Neural cell (in vitro differentiated cells): ENCODE results near the gene MYORG. TPM values are rescaled to one million over a fixed set of nuclear protein-coding genes. Genes with fewer than 3 reads are reported as not detected.
A peak's percentile ranks its signal among the peaks of the same experiment; 100 is the strongest.

Source experiments
- H2AFZ ChIP-seq: fragments of 200-600, 300-800 bp; sonication (generic), shearing (Covaris generic); 2 replicates; pipeline ENCODE4 v1.6.0; 2014; ENCODE audit warnings: low read depth, mild to moderate bottlenecking, antibody characterized with exemption, low read length, moderate library complexity
- H3F3A ChIP-seq: fragments of 200-600 bp; shearing (Covaris generic); 2 replicates; pipeline ENCODE4 v1.6.1; 2016; ENCODE audit warnings: mild to moderate bottlenecking, moderate library complexity, mixed read lengths, antibody characterized with exemption, low read length; ENCODE audit not compliant: insufficient read depth, poor library complexity, severe bottlenecking
- H3K27ac ChIP-seq: fragments of 200-600, 300-800 bp; sonication (generic), shearing (Covaris generic); 2 replicates; pipeline ENCODE4 v1.5.1; 2014; ENCODE audit warnings: mild to moderate bottlenecking, low read length, moderate library complexity
- H3K27me3 ChIP-seq: fragments of 300-800, 200-600 bp; sonication (generic), shearing (Covaris generic); 2 replicates; pipeline ENCODE4 v1.6.0; 2014; ENCODE audit warnings: mild to moderate bottlenecking, low read depth, low read length, moderate library complexity; ENCODE audit not compliant: insufficient read depth
- H3K36me3 ChIP-seq: fragments of 300-800, 200-600 bp; sonication (generic), shearing (Covaris generic); 2 replicates; pipeline ENCODE4 v1.5.1; 2014; ENCODE audit warnings: mild to moderate bottlenecking, antibody characterized with exemption, low read length, moderate library complexity; ENCODE audit not compliant: insufficient read depth
- H3K4me2 ChIP-seq: fragments of 300-800, 200-600 bp; sonication (generic), shearing (Covaris generic); 2 replicates; pipeline ENCODE4 v1.6.0; 2014; ENCODE audit warnings: mild to moderate bottlenecking, low read length
- H3K4me3 ChIP-seq: fragments of 300-800, 200-600 bp; sonication (generic), shearing (Covaris generic); 2 replicates; pipeline ENCODE4 v1.5.1; 2014; ENCODE audit warnings: mild to moderate bottlenecking, low read length, moderate library complexity
- H3K79me2 ChIP-seq: fragments of 200-600 bp; shearing (Covaris generic); replicated peaks from 2 replicates; pipeline ENCODE4 v1.6.0; 2014; ENCODE audit warnings: mild to moderate bottlenecking, low read length, moderate library complexity; ENCODE audit not compliant: insufficient read depth
- H3K9ac ChIP-seq: fragments of 300-800, 200-600 bp; sonication (generic), shearing (Covaris generic); 2 replicates; pipeline ENCODE4 v1.6.1; 2016; ENCODE audit warnings: mild to moderate bottlenecking, low read length, mixed read lengths
- H3K9me2 ChIP-seq: fragments of 200-600 bp; shearing (Covaris generic); 2 replicates; pipeline ENCODE4 v1.6.1; 2016; ENCODE audit warnings: mild to moderate bottlenecking, low read length, mixed read lengths; ENCODE audit not compliant: insufficient read depth
- H3K9me3 ChIP-seq: fragments of 200-600, 300-800 bp; sonication (generic), shearing (Covaris generic); 2 replicates; pipeline ENCODE4 v1.6.1; 2016; ENCODE audit warnings: mild to moderate bottlenecking, mixed run types, low read length, moderate library complexity, mixed read lengths
- H4K20me1 ChIP-seq: fragments of 200-600 bp; shearing (Covaris generic); 2 replicates; pipeline ENCODE4 v1.6.1; 2016; ENCODE audit warnings: mild to moderate bottlenecking, mixed run types; ENCODE audit not compliant: insufficient read depth
- EP300 ChIP-seq: fragments of 450-650 bp; conservative IDR thresholded peaks from 2 replicates; pipeline ENCODE4 v1.6.1; 2014; ENCODE audit warnings: antibody characterized with exemption, mild to moderate bottlenecking, moderate library complexity; ENCODE audit not compliant: poor library complexity, severe bottlenecking
- EZH2 ChIP-seq: fragments of 200-600, 300-800 bp; shearing (Covaris generic), sonication (generic); IDR thresholded peaks from 2 replicates; pipeline ENCODE4 v1.6.1; 2014; ENCODE audit warnings: antibody characterized with exemption, low read length, borderline replicate concordance, mild to moderate bottlenecking; ENCODE audit not compliant: insufficient read depth, poor library complexity, severe bottlenecking
- MXI1 ChIP-seq: fragments of 450-650 bp; conservative IDR thresholded peaks from 2 replicates; pipeline ENCODE4 v1.6.1; 2014; ENCODE audit warnings: antibody characterized with exemption, mild to moderate bottlenecking; ENCODE audit not compliant: poor library complexity, severe bottlenecking
- POLR2AphosphoS5 ChIP-seq: IDR thresholded peaks from 2 replicates; pipeline ENCODE4 v1.6.1; 2012
- RAD21 ChIP-seq: fragments of 450-650 bp; conservative IDR thresholded peaks from 2 replicates; pipeline ENCODE4 v1.6.1; 2014; ENCODE audit warnings: antibody characterized with exemption, mild to moderate bottlenecking, moderate library complexity
- REST ChIP-seq: IDR thresholded peaks from 2 replicates; pipeline ENCODE4 v1.6.1; 2012; ENCODE audit warnings: borderline replicate concordance
- SMC3 ChIP-seq: fragments of 450-650 bp; conservative IDR thresholded peaks from 2 replicates; pipeline ENCODE4 v1.6.1; 2014; ENCODE audit warnings: antibody characterized with exemption, mild to moderate bottlenecking, moderate library complexity; ENCODE audit not compliant: poor library complexity
- TAF1 ChIP-seq: IDR thresholded peaks from 2 replicates; pipeline ENCODE4 v1.6.1; 2012; ENCODE audit warnings: low read depth
- polyA plus RNA-seq: library from polyadenylated mRNA; depleted of rRNA; stranded (reverse); fragments of >200 nt; gene quantifications from 2 replicates; pipeline ENCODE4 v1.2.3, GENCODE V29; 2014
- TF ChIP-seq, protein P1 (sequence below): fragments of 450-650 bp; IDR thresholded peaks from 2 replicates; pipeline ENCODE4 v1.5.1; 2014; ENCODE audit warnings: antibody characterized with exemption, mild to moderate bottlenecking, moderate library complexity; ENCODE audit not compliant: poor library complexity, severe bottlenecking

Gene MYORG
- polyA plus RNA-seq, 1 donor from 2014 or later, result 0.58 TPM

DNA sequence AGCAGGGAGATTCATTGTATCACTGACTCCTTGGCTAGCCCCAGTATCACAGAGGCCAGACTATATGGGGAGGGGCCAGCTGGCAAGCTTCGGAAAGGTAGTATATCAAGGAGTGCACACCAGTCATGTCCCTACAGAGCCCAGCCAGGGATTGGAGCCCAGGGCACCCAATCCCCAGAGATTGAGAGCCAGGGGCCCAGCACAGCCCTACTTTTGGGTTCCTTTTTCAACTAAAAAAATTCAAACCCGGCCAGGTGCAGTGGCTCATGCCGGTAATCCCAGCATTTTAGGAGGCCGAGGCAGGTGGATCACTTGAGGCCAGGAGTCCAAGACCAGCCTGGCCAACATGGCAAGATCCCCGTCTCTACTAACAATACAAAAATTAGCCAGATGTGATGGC lies 5.4 kb upstream of the MYORG start:
- no peaks in the 10 kb centered on the region for H3K79me2 ChIP-seq
- no peaks in the 10 kb centered on the region for H3K9me2 ChIP-seq
- H3F3A ChIP-seq, result no peaks in the 10 kb centered on the region
- H3K27me3 ChIP-seq, result peaks cover 26% of the 10 kb centered on the region
- H3K27ac ChIP-seq, result no peak overlapping the region
- no peaks in the 10 kb centered on the region for H4K20me1 ChIP-seq
- no peaks in the 10 kb centered on the region for H3K36me3 ChIP-seq
- no peak overlapping the region for H2AFZ ChIP-seq
- no peak overlapping the region for H3K4me3 ChIP-seq
- no peaks in the 10 kb centered on the region for H3K9me3 ChIP-seq
- no peak overlapping the region for H3K9ac ChIP-seq
- H3K4me2 ChIP-seq, result no peak overlapping the region
- TF ChIP-seq EZH2, result no peak
- TF ChIP-seq MXI1, result no peak
- no peak for TF ChIP-seq SMC3
- no peak for TF ChIP-seq REST
- TF ChIP-seq POLR2AphosphoS5, result no peak
- TF ChIP-seq EP300, result no peak
- no peak for TF ChIP-seq RAD21
- TF ChIP-seq, protein P1, sequence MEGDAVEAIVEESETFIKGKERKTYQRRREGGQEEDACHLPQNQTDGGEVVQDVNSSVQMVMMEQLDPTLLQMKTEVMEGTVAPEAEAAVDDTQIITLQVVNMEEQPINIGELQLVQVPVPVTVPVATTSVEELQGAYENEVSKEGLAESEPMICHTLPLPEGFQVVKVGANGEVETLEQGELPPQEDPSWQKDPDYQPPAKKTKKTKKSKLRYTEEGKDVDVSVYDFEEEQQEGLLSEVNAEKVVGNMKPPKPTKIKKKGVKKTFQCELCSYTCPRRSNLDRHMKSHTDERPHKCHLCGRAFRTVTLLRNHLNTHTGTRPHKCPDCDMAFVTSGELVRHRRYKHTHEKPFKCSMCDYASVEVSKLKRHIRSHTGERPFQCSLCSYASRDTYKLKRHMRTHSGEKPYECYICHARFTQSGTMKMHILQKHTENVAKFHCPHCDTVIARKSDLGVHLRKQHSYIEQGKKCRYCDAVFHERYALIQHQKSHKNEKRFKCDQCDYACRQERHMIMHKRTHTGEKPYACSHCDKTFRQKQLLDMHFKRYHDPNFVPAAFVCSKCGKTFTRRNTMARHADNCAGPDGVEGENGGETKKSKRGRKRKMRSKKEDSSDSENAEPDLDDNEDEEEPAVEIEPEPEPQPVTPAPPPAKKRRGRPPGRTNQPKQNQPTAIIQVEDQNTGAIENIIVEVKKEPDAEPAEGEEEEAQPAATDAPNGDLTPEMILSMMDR, result no peak
- TF ChIP-seq TAF1, result no peak

DNA sequence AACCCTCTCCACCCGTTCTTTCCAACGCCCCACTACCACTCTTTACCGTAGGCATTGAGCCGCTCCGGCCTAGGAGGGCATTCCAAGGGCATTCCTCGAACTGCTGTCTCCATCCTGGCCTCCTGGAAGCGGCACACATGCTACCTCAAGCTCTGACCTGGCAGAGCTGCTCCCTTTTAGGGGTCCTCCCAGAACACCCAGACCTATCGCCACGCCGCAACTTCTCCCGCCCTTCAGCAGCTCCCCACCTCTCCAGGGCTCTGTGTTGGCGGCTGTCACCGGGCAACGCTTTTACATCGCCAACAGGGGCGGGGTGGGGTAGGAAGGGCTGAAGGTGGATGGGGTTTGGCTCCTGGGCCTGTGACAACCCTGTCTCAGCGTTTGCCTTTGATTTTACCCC lies 4.6 kb upstream of the MYORG start:
- no peak overlapping the region for H2AFZ ChIP-seq
- H4K20me1 ChIP-seq, result no peaks in the 10 kb centered on the region
- H3K4me2 ChIP-seq, result no peak overlapping the region
- no peaks in the 10 kb centered on the region for H3K9me2 ChIP-seq
- peak overlapping the region; percentile 61 for H3K4me3 ChIP-seq
- no peak overlapping the region for H3K9ac ChIP-seq
- peaks cover 26% of the 10 kb centered on the region for H3K27me3 ChIP-seq
- TF ChIP-seq EZH2, result no peak
- no peak for TF ChIP-seq MXI1
- no peak for TF ChIP-seq EP300
- TF ChIP-seq, protein P1, result no peak
- no peaks in the 10 kb centered on the region for H3F3A ChIP-seq
- H3K79me2 ChIP-seq, result no peaks in the 10 kb centered on the region
- H3K36me3 ChIP-seq, result no peaks in the 10 kb centered on the region
- H3K27ac ChIP-seq, result no peak overlapping the region
- H3K9me3 ChIP-seq, result no peaks in the 10 kb centered on the region
